Kidney (tissue), 14 donors: ENCODE results near the gene EIF4G1. TPM values are rescaled to one million over a fixed set of nuclear protein-coding genes. Genes with fewer than 3 reads are reported as not detected.

ENCODE experiments used
- DNase-seq, 5 donors: peaks; one replicate each; pipeline ENCODE4 v3.0.0-alpha.2; 2013 to 2020
- FAIRE-seq: peaks from 2 replicates; lab custom pipeline; 2012; peaks lifted over from hg19 to GRCh38; lab: Jason Lieb, UNC
- H3K27ac ChIP-seq, 2 donors: one replicate each; pipeline ENCODE4 v1.7.0; 2013; ENCODE audit warnings: low read depth in 2 of 2, low read length in 2 of 2, inconsistent platforms in 1 of 2
- H3K27me3 ChIP-seq: one replicate; pipeline ENCODE4 v1.7.1; 2013; ENCODE audit warnings: low read length, inconsistent platforms; ENCODE audit not compliant: control insufficient read depth, insufficient read depth
- H3K36me3 ChIP-seq, 3 donors: one replicate each; pipeline versions ENCODE4 v1.7.0 to v1.7.1; 2013; ENCODE audit warnings: low read length in 3 of 3, control low read depth in 1 of 3, inconsistent platforms in 1 of 3; ENCODE audit not compliant: insufficient read depth in 3 of 3, control insufficient read depth in 2 of 3
- H3K4me1 ChIP-seq, 3 donors: one replicate each; pipeline versions ENCODE4 v1.7.0 to v1.7.1; 2013; ENCODE audit warnings: low read length in 3 of 3, inconsistent platforms in 1 of 3, low read depth in 1 of 3; ENCODE audit not compliant: control insufficient read depth in 2 of 3, insufficient read depth in 2 of 3
- H3K4me3 ChIP-seq, 3 donors: one replicate each; pipeline versions ENCODE4 v1.7.0 to v1.8.1; 2013; ENCODE audit warnings: low read length in 3 of 3, control low read depth in 1 of 3, inconsistent platforms in 1 of 3
- H3K9ac ChIP-seq, 3 donors: one replicate each; pipeline versions ENCODE4 v1.7.0 to v1.7.1; 2013; ENCODE audit warnings: low read length in 3 of 3, control low read depth in 1 of 3, inconsistent platforms in 1 of 3
- H3K9me3 ChIP-seq, 3 donors: one replicate each; pipeline versions ENCODE4 v1.7.0 to v1.7.1; 2013; ENCODE audit warnings: low read length in 3 of 3, control low read depth in 1 of 3, inconsistent platforms in 1 of 3; ENCODE audit not compliant: control insufficient read depth in 2 of 3, insufficient read depth in 1 of 3
- intact Hi-C: fragments of 100-400 bp; cut with DNase I; formaldehyde crosslinking; loops from one replicate; pipeline ENCODE4 v1.11.1; 2022
- polyA plus RNA-seq: library from polyadenylated mRNA; stranded (reverse); fragments of 350-450 nt; fragmentation: Illumina TruSeq; extraction: RNeasy Lipid Tissue Mini Kit (QIAGEN cat#74804); gene quantifications from one replicate; pipeline ENCODE4 v1.2.3, GENCODE V29; 2014; ENCODE audit warnings: low read depth, low replicate concordance; ENCODE audit not compliant: insufficient read depth
- total RNA-seq: library from RNA; stranded (reverse); fragmentation: NEBNext Ultra II Directional; extraction: Animal tissue kit (Norgen Biotek cat#: 25700); gene quantifications from one replicate; pipeline ENCODE4 v1.2.1, GENCODE V29; 2021
- TF ChIP-seq, protein P1 (sequence below): IDR thresholded peaks from 3 replicates; pipeline ENCODE4 v1.5.1; 2012; ENCODE audit warnings: mild to moderate bottlenecking, moderate library complexity, borderline replicate concordance; ENCODE audit not compliant: insufficient read depth; ENCODE audit errors: extremely low read depth
- donor health status: control.
- donor health status: control.
- donor health status: control.
- donor health status: control.
- donor health status: control.
- donor health status: DM: yes; HTN: yes; CAD: no.
- donor health status: Normal renal cell carcinoma (clear cell type).

The EIF4G1 gene
- total and polyA plus RNA-seq, 2 donors from 2014 or later = 118 to 327 TPM

DNA sequence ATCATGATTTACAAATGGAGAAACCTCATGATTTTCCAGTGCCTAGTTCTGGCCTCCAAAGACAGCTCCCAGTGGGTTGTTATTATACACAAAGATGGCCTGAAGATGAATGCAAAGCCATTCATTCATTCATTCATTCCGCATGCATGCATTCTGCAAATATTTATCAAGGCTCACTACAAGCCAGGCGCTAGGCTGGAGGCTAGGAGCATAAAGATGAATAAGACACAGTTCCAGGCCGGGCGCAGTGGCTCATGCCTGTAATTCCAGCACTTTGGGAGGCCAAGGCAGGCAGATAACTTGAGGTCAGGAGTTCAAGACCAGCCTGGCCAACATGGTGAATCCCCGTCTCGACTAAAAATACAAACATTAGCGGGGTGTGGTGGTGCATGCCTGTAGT, 17.8 kb upstream of the EIF4G1 start:
- Histone ChIP-seq H3K36me3 (peaks cover 3 to 12% (median 10%) of the 10 kb centered on the region in 3 donors), H3K27ac (no peak overlapping the region), H3K27me3 (no peaks in the 10 kb centered on the region), H3K9ac (no peak overlapping the region), H3K9me3 (no peaks in the 10 kb centered on the region), H3K4me3 (no peak overlapping the region), H3K4me1 (peaks cover 3 to 10% (median 5%) of the 10 kb centered on the region in 3 donors)
- FAIRE-seq (no peak), DNase-seq (no peak)
- intact Hi-C loops = no loop called here
- TF ChIP-seq, protein P1, sequence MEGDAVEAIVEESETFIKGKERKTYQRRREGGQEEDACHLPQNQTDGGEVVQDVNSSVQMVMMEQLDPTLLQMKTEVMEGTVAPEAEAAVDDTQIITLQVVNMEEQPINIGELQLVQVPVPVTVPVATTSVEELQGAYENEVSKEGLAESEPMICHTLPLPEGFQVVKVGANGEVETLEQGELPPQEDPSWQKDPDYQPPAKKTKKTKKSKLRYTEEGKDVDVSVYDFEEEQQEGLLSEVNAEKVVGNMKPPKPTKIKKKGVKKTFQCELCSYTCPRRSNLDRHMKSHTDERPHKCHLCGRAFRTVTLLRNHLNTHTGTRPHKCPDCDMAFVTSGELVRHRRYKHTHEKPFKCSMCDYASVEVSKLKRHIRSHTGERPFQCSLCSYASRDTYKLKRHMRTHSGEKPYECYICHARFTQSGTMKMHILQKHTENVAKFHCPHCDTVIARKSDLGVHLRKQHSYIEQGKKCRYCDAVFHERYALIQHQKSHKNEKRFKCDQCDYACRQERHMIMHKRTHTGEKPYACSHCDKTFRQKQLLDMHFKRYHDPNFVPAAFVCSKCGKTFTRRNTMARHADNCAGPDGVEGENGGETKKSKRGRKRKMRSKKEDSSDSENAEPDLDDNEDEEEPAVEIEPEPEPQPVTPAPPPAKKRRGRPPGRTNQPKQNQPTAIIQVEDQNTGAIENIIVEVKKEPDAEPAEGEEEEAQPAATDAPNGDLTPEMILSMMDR = no peak

DNA sequence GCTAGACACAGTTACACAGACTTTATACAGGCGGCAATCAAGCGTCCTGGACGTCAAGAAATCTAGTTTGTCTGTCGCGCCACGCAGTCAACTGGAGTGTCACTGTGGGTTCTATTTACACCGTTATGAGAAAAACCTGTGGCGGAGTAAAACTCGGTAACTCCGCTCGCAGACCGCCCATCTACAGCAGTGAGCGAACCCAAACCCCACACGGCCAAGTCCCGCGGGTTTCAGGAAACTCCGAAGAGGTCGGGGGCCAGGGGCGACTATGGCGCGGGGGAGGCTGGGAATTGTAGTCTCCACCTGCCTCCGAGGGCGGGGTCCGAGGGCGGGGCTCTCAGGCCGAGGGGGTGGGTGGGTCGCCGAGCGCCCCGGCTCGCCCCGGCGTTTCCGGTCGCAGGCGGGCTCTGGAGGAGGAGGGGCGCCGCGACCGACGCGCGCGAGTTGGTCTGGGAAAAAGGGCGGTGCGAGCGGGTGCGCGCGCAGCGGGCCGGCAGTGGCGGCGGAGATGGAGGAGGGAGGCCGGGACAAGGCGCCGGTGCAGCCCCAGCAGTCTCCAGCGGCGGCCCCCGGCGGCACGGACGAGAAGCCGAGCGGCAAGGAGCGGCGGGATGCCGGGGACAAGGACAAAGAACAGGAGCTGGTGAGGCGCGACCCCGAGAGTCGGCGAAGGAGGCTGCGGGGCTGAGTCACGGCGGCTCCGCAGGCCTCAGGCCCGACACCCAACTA, 15.5 kb upstream of the EIF4G1 start, which contains the start of gene PSMD2:
Gene PSMD2 (plus strand): TSS at position 483 of the 729 bp plus-strand sequence. CDS start 26 bp downstream, at position 509.
- peak; percentile 98 to 99 (median 99) for DNase-seq
- H3K4me3 ChIP-seq = peak within 1 kb of the TSS; percentile 90 to 95 (median 92)
- peaks cover 12 to 35% (median 32%) of the 10 kb centered on the region in 3 donors for H3K36me3 ChIP-seq
- H3K27ac ChIP-seq = peak within 1 kb of the TSS; percentile 56 to 79
- TF ChIP-seq, protein P1 = no peak
- no peaks in the 10 kb centered on the region for H3K27me3 ChIP-seq
- H3K9me3 ChIP-seq = no peaks in the 10 kb centered on the region
- H3K9ac ChIP-seq = peak within 1 kb of the TSS; percentile 57 to 94 (median 83)
- H3K4me1 ChIP-seq = peaks cover 3 to 10% (median 5%) of the 10 kb centered on the region in 3 donors
- intact Hi-C loops = no loop called here
- no peak for FAIRE-seq

DNA sequence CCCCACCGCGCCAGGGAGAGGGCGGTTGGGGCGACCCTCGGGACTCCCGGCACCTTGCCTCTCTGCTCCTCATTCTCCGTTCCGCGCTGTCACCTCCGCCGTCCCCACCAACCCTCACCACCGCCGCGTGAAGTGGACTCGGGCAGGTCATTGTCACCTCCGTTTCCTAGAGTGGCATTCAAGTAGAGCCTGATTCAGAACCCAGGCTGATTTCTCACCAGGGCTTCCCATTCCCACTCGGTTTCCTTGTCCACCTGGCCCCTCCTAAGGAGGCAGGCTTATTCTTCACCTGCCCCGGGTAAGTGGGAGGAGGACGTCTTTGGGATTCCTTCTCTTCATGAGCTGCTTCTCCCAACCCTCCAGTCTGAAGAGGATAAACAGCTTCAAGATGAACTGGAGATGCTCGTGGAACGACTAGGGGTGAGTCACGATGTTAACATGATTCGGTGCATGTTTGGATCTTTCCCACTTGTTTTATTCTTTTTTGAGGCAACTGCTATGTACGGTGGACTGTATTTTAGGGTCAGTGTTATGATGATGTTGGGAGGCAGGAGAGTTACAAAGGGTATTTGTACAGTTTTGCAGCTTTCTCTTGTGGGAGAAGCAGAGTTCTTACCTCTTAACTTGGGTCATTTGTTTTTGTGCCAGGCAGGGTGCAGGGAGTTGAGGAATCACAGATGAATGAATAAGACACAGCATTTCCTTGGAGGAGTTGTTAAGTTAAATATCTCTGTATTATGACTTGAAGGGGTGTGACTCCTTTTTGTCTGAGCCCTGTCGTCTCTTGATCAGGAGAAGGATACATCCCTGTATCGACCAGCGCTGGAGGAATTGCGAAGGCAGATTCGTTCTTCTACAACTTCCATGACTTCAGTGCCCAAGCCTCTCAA, 14.7 kb upstream of the EIF4G1 start:
- H3K4me1 ChIP-seq = peaks cover 3 to 10% (median 5%) of the 10 kb centered on the region in 3 donors
- TF ChIP-seq, protein P1 = no peak
- intact Hi-C loops = no loop called here
- peak overlapping the region; percentile 67 to 91 (median 90) for H3K4me3 ChIP-seq
- peaks cover 12 to 42% (median 38%) of the 10 kb centered on the region in 3 donors for H3K36me3 ChIP-seq
- H3K9me3 ChIP-seq = no peaks in the 10 kb centered on the region
- FAIRE-seq (no peak), DNase-seq (no peak)
- H3K27me3 ChIP-seq = no peaks in the 10 kb centered on the region
- no peak overlapping the region for H3K27ac ChIP-seq
- peak overlapping the region; percentile 57 to 83 (median 60) for H3K9ac ChIP-seq
